HepG2 (cell line): ENCODE measurements around the gene CYB561. TPM values are rescaled to one million over a fixed set of nuclear protein-coding genes. Genes with fewer than 3 reads are reported as not detected.

Source experiments
- JUNB ChIP-seq: sonication (generic); formaldehyde crosslinking; IDR thresholded peaks from 2 replicates; pipeline ENCODE4 v1.8.0; 2022; ENCODE audit warnings: missing genetic modification reagents, mild to moderate bottlenecking, borderline replicate concordance
- KDM5B ChIP-seq: sonication (generic); formaldehyde crosslinking; IDR thresholded peaks from 2 replicates; pipeline ENCODE4 v1.4.0; 2020; ENCODE audit warnings: missing genetic modification reagents, mild to moderate bottlenecking, borderline replicate concordance
- NCOR1 ChIP-seq: fragments of 200-600 bp; sonication (generic); IDR thresholded peaks from 2 replicates; pipeline ENCODE4 v1.7.0; 2017; ENCODE audit warnings: antibody characterized with exemption, low read length, borderline replicate concordance
- NFE2L1 ChIP-seq: sonication (generic); formaldehyde crosslinking; IDR thresholded peaks from 2 replicates; pipeline ENCODE4 v1.4.0; 2020; ENCODE audit warnings: missing genetic modification reagents, mild to moderate bottlenecking, borderline replicate concordance
- PHF21A ChIP-seq: sonication (generic); formaldehyde crosslinking; IDR thresholded peaks from 2 replicates; pipeline ENCODE4 v1.5.0; 2020; ENCODE audit warnings: mild to moderate bottlenecking, missing genetic modification reagents
- RFX3 ChIP-seq: IDR thresholded peaks from 2 replicates; pipeline ENCODE4 v1.6.1; 2016; ENCODE audit warnings: missing biosample characterization, missing genetic modification reagents
- SALL2 ChIP-seq: sonication (generic); formaldehyde crosslinking; IDR thresholded peaks from 2 replicates; pipeline ENCODE4 v1.8.1; 2023; ENCODE audit warnings: mild to moderate bottlenecking, missing genetic modification reagents, inconsistent platforms
- TBL1XR1 ChIP-seq: fragments of 150-350 bp; IDR thresholded peaks from 2 replicates; pipeline ENCODE4 v1.6.1; 2014; ENCODE audit warnings: borderline replicate concordance, low read length; ENCODE audit not compliant: partially characterized antibody
- TMF1 ChIP-seq: sonication (generic); formaldehyde crosslinking; IDR thresholded peaks from 2 replicates; pipeline ENCODE4 v1.8.1; 2022; ENCODE audit warnings: low read depth, missing genetic modification reagents
- ZNF331 ChIP-seq: sonication (generic); formaldehyde crosslinking; IDR thresholded peaks from 2 replicates; pipeline ENCODE4 v1.4.0; 2020; ENCODE audit warnings: missing genetic modification reagents
- ZNF724P ChIP-seq: sonication (generic); formaldehyde crosslinking; IDR thresholded peaks from 2 replicates; pipeline ENCODE4 v1.8.0; 2022; ENCODE audit warnings: missing genetic modification reagents, borderline replicate concordance
- polyA plus RNA-seq, 8 experiments: library from polyadenylated mRNA; depleted of rRNA in 3 of 8; stranded (reverse) in 7 of 8; unstranded in 1 of 8; fragments of >200 nt; fragmentation: Illumina TruSeq in 4 of 8; extraction: Trizol in 4 of 8; gene quantifications; 2 replicates each; pipeline versions ENCODE4 v1.2.1 to v1.2.3, GENCODE V29; 2011 to 2016; ENCODE audit warnings: low read depth in 4 of 8, missing spikeins in 1 of 8, mixed read lengths in 1 of 8; ENCODE audit not compliant: insufficient read depth in 1 of 8
- total RNA-seq, 5 experiments: library from RNA; depleted of rRNA; stranded (reverse); fragments of >200 nt; fragmentation: Illumina TruSeq; extraction: Trizol; gene quantifications; 2 replicates each; pipeline ENCODE4 v1.2.3, GENCODE V29; 2016; ENCODE audit warnings: low read depth in 1 of 5
- TF ChIP-seq, protein P1 (sequence below): sonication (generic); formaldehyde crosslinking; IDR thresholded peaks from 2 replicates; pipeline ENCODE4 v1.4.0; 2020; ENCODE audit warnings: missing genetic modification reagents; ENCODE audit errors: not compliant biosample characterization
- TF ChIP-seq, protein P2 (sequence below): IDR thresholded peaks from 2 replicates; pipeline ENCODE4 v1.6.1; 2016; ENCODE audit warnings: missing genetic modification reagents, missing compliant biosample characterization
- TF ChIP-seq, protein P3 (sequence below): sonication (generic); formaldehyde crosslinking; IDR thresholded peaks from 2 replicates; pipeline ENCODE4 v1.4.0; 2020; ENCODE audit warnings: mild to moderate bottlenecking, missing genetic modification reagents
- TF ChIP-seq, protein P4 (sequence below): sonication (generic); formaldehyde crosslinking; IDR thresholded peaks from 2 replicates; pipeline ENCODE4 v1.4.0; 2020; ENCODE audit warnings: missing genetic modification reagents
- TF ChIP-seq, protein P5 (sequence below): sonication (generic); formaldehyde crosslinking; IDR thresholded peaks from 2 replicates; pipeline ENCODE4 v1.5.0; 2020; ENCODE audit warnings: missing genetic modification reagents
- TF ChIP-seq, protein P6 (sequence below): sonication (generic); formaldehyde crosslinking; IDR thresholded peaks from 2 replicates; pipeline ENCODE4 v1.5.0; 2020; ENCODE audit warnings: missing genetic modification reagents
- TF ChIP-seq, protein P7 (sequence below): sonication (generic); formaldehyde crosslinking; IDR thresholded peaks from 2 replicates; pipeline ENCODE4 v1.9.0; 2021; ENCODE audit warnings: missing genetic modification reagents, mild to moderate bottlenecking, borderline replicate concordance
- TF ChIP-seq, protein P8 (sequence below): sonication (generic); formaldehyde crosslinking; IDR thresholded peaks from 2 replicates; pipeline ENCODE4 v1.4.0; 2020; ENCODE audit warnings: missing genetic modification reagents, low read depth, mild to moderate bottlenecking, borderline replicate concordance

CYB561 gene
- total and polyA plus RNA-seq, 2 of the 13 experiments (the other 11 are each of a cell fraction or from before 2014, with no cell fraction given), result 1.5 to 6.7 TPM

DNA sequence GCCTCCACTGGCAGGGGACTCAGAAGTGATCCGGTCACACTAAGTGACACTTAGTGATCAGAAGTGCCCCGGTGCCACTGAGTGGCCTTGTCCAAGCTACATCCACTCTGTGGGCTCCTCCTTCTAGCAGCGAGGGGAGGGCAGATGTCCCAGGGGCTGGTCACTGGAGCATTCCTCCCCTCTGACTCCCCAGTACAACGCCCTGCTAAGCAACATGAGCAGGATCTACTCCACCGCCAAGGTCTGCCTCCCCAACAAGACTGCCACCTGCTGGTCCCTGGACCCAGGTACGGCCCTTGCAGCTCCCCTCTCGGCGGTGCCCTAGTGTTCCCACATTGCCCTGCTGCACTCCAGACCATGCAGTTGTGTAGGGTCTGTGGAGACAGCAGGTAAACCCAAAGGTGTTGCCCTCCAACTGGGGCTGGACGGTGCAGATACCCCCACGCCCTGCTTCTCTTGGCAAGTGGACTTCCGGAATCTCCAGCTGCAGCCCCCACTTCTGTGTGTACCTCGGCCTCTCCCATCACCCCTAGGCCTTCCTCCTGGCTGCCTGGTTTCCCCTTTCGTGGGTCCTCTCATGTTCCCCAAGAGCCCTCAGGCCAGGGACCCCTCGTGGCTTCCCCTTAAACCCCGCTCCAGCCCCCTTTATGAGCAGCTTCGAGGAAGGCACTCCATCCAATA is 32.8 kb upstream of the CYB561 start (continued):
- TF ChIP-seq, protein P1, sequence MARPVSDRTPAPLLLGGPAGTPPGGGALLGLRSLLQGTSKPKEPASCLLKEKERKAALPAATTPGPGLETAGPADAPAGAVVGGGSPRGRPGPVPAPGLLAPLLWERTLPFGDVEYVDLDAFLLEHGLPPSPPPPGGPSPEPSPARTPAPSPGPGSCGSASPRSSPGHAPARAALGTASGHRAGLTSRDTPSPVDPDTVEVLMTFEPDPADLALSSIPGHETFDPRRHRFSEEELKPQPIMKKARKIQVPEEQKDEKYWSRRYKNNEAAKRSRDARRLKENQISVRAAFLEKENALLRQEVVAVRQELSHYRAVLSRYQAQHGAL (CRISPR knock-in tag), result no peak
- TF ChIP-seq, protein P2, sequence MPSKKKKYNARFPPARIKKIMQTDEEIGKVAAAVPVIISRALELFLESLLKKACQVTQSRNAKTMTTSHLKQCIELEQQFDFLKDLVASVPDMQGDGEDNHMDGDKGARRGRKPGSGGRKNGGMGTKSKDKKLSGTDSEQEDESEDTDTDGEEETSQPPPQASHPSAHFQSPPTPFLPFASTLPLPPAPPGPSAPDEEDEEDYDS (CRISPR knock-in tag), result 0 out of 2 replicates have a peak, but pooled peaks have one; percentile 32
- TF ChIP-seq JUNB (CRISPR knock-in tag), result no peak
- peak; percentile 31; the same call in 1 of the 2 replicates for TF ChIP-seq NFE2L1 (CRISPR knock-in tag)
- TF ChIP-seq, protein P3, sequence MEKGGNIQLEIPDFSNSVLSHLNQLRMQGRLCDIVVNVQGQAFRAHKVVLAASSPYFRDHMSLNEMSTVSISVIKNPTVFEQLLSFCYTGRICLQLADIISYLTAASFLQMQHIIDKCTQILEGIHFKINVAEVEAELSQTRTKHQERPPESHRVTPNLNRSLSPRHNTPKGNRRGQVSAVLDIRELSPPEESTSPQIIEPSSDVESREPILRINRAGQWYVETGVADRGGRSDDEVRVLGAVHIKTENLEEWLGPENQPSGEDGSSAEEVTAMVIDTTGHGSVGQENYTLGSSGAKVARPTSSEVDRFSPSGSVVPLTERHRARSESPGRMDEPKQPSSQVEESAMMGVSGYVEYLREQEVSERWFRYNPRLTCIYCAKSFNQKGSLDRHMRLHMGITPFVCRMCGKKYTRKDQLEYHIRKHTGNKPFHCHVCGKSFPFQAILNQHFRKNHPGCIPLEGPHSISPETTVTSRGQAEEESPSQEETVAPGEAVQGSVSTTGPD (CRISPR knock-in tag), result no peak
- TF ChIP-seq KDM5B (CRISPR knock-in tag), result no peak; the same call in 1 of the 2 replicates
- TF ChIP-seq, protein P4, sequence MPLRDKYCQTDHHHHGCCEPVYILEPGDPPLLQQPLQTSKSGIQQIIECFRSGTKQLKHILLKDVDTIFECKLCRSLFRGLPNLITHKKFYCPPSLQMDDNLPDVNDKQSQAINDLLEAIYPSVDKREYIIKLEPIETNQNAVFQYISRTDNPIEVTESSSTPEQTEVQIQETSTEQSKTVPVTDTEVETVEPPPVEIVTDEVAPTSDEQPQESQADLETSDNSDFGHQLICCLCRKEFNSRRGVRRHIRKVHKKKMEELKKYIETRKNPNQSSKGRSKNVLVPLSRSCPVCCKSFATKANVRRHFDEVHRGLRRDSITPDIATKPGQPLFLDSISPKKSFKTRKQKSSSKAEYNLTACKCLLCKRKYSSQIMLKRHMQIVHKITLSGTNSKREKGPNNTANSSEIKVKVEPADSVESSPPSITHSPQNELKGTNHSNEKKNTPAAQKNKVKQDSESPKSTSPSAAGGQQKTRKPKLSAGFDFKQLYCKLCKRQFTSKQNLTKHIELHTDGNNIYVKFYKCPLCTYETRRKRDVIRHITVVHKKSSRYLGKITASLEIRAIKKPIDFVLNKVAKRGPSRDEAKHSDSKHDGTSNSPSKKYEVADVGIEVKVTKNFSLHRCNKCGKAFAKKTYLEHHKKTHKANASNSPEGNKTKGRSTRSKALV (CRISPR knock-in tag), result peak; percentile 77; the same call in 1 of the 2 replicates
- TF ChIP-seq, protein P5, sequence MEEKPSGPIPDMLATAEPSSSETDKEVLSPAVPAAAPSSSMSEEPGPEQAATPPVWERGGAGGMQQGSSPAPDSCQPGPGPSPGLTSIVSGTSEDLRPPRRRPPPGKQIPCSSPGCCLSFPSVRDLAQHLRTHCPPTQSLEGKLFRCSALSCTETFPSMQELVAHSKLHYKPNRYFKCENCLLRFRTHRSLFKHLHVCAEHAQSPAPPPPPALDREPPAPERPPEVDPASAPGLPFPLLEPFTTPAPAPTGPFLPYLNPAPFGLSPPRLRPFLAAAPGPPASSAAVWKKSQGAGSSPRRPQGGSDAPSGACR (CRISPR knock-in tag), result no peak
- TF ChIP-seq, protein P6, sequence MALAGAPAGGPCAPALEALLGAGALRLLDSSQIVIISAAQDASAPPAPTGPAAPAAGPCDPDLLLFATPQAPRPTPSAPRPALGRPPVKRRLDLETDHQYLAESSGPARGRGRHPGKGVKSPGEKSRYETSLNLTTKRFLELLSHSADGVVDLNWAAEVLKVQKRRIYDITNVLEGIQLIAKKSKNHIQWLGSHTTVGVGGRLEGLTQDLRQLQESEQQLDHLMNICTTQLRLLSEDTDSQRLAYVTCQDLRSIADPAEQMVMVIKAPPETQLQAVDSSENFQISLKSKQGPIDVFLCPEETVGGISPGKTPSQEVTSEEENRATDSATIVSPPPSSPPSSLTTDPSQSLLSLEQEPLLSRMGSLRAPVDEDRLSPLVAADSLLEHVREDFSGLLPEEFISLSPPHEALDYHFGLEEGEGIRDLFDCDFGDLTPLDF (CRISPR knock-in tag), result no peak
- TF ChIP-seq SALL2, result no peak
- TF ChIP-seq NCOR1, result no peak
- TF ChIP-seq ZNF724P (CRISPR knock-in tag), result no peak
- 0 out of 2 replicates have a peak, but pooled peaks have one; percentile 18 for TF ChIP-seq TMF1 (CRISPR knock-in tag)
- TF ChIP-seq, protein P7, sequence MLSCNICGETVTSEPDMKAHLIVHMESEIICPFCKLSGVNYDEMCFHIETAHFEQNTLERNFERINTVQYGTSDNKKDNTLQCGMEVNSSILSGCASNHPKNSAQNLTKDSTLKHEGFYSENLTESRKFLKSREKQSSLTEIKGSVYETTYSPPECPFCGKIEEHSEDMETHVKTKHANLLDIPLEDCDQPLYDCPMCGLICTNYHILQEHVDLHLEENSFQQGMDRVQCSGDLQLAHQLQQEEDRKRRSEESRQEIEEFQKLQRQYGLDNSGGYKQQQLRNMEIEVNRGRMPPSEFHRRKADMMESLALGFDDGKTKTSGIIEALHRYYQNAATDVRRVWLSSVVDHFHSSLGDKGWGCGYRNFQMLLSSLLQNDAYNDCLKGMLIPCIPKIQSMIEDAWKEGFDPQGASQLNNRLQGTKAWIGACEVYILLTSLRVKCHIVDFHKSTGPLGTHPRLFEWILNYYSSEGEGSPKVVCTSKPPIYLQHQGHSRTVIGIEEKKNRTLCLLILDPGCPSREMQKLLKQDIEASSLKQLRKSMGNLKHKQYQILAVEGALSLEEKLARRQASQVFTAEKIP, result no peak
- no peak for TF ChIP-seq RFX3 (CRISPR knock-in tag)
- TF ChIP-seq, protein P8, sequence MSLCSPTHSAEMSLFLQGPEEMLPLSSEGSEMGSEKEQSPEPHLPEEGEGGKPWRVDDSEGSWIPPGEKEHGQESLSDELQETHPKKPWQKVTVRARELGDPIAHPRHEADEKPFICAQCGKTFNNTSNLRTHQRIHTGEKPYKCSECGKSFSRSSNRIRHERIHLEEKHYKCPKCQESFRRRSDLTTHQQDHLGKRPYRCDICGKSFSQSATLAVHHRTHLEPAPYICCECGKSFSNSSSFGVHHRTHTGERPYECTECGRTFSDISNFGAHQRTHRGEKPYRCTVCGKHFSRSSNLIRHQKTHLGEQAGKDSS (CRISPR knock-in tag), result no peak; the same call in 1 of the 2 replicates
- no peak for TF ChIP-seq PHF21A (CRISPR knock-in tag)
- no peak for TF ChIP-seq TBL1XR1
- TF ChIP-seq ZNF331 (CRISPR knock-in tag), result peak; percentile 46; the same call in 1 of the 2 replicates
